Measurements from ENCODE around the gene FHIT. TPM values are rescaled to one million over a fixed set of nuclear protein-coding genes. Genes with fewer than 3 reads are reported as not detected.

Gene FHIT
- total and polyA plus RNA-seq, 10 of the 15 experiments (the other 5 are each of a cell fraction or from before 2014, with no cell fraction given): 4.2 to 14.9 (median 9.4) TPM

DNA sequence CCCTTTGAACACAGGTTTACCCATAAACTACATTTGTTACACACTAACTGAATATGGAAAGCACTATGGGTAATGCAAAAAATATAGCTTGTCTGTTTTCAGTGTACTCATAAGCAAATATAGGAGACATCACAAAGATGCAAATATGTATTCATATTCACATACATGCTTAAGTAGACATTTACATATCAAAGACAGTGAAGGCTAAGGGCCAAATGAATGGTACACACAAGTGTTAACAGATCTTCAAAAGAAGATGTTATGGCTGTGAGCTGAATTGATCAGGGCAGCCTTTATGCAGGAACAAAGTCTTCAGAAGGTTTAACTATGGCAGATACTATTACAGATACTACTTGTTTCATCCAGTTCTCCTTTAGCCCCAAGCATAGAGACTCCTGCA lies 384.1 kb downstream of the FHIT start:
- no peaks in the 10 kb centered on the region for H3K79me2 ChIP-seq (ENCODE audit: control insufficient read depth, insufficient read depth, low read length)
- ChIA-PET SMC1A (ENCODE audit: uncharacterized antibody, unreplicated experiment) (no interaction called here), RAD21 (ENCODE audit: unreplicated experiment) (no interaction called here), CTCF (no interaction called here), POLR2A (no interaction called here)
- in situ Hi-C loops (cut with MboI): no loop called here
- DNase-seq (ENCODE audit: low read depth, low spot score) (no peak), ATAC-seq (no peak), FAIRE-seq (no peak)
- H3K9ac ChIP-seq (ENCODE audit: control insufficient read depth, insufficient read depth, low read length): no peak overlapping the region
- no peak overlapping the region for H2AFZ ChIP-seq (ENCODE audit: control insufficient read depth, low read depth, low read length)
- intact Hi-C loops (cut with micrococcal nuclease; ENCODE audit: unreplicated experiment): no loop called here
- no peak overlapping the region for H3K4me3 ChIP-seq
- H3K4me2 ChIP-seq (ENCODE audit: control insufficient read depth, insufficient read depth): no peak overlapping the region
- H4K20me1 ChIP-seq (ENCODE audit: control insufficient read depth, insufficient read depth): no peaks in the 10 kb centered on the region
- H3K4me1 ChIP-seq (ENCODE audit: control insufficient read depth, insufficient read depth, low read length): no peaks in the 10 kb centered on the region
- H3K36me3 ChIP-seq (ENCODE audit: control insufficient read depth in 2 of 2, insufficient read depth in 2 of 2, low read length in 1 of 2): no peaks in the 10 kb centered on the region
- no TSS peak for BruUV-seq (replicated peaks)
- no peak overlapping the region for H3K27ac ChIP-seq (ENCODE audit: control insufficient read depth, insufficient read depth)
- H3K27me3 ChIP-seq (replicated peaks in 1 of 2; ENCODE audit: control insufficient read depth in 2 of 2, insufficient read depth in 2 of 2, low read length in 1 of 2): no peaks in the 10 kb centered on the region
- no peak for TF ChIP-seq ESRRA (IDR thresholded peaks at IDR 0.05; ENCODE audit: low read length)
- no peak for TF ChIP-seq HDGF (IDR thresholded peaks at IDR 0.05)
- TF ChIP-seq, protein P1, sequence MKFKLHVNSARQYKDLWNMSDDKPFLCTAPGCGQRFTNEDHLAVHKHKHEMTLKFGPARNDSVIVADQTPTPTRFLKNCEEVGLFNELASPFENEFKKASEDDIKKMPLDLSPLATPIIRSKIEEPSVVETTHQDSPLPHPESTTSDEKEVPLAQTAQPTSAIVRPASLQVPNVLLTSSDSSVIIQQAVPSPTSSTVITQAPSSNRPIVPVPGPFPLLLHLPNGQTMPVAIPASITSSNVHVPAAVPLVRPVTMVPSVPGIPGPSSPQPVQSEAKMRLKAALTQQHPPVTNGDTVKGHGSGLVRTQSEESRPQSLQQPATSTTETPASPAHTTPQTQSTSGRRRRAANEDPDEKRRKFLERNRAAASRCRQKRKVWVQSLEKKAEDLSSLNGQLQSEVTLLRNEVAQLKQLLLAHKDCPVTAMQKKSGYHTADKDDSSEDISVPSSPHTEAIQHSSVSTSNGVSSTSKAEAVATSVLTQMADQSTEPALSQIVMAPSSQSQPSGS (IDR thresholded peaks at IDR 0.05; ENCODE audit: low read length): no peak
- TF ChIP-seq, protein P2, sequence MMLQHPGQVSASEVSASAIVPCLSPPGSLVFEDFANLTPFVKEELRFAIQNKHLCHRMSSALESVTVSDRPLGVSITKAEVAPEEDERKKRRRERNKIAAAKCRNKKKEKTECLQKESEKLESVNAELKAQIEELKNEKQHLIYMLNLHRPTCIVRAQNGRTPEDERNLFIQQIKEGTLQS (IDR thresholded peaks at IDR 0.05; ENCODE audit: borderline replicate concordance, extremely low read depth, low read depth, low read length): no peak
- no peak for TF ChIP-seq ETV6 (conservative IDR thresholded peaks at IDR 0.05 in 1 of 2, IDR thresholded peaks at IDR 0.05 in 1 of 2; ENCODE audit: borderline replicate concordance in 1 of 2, low read depth in 1 of 2)
- TF ChIP-seq, protein P3, sequence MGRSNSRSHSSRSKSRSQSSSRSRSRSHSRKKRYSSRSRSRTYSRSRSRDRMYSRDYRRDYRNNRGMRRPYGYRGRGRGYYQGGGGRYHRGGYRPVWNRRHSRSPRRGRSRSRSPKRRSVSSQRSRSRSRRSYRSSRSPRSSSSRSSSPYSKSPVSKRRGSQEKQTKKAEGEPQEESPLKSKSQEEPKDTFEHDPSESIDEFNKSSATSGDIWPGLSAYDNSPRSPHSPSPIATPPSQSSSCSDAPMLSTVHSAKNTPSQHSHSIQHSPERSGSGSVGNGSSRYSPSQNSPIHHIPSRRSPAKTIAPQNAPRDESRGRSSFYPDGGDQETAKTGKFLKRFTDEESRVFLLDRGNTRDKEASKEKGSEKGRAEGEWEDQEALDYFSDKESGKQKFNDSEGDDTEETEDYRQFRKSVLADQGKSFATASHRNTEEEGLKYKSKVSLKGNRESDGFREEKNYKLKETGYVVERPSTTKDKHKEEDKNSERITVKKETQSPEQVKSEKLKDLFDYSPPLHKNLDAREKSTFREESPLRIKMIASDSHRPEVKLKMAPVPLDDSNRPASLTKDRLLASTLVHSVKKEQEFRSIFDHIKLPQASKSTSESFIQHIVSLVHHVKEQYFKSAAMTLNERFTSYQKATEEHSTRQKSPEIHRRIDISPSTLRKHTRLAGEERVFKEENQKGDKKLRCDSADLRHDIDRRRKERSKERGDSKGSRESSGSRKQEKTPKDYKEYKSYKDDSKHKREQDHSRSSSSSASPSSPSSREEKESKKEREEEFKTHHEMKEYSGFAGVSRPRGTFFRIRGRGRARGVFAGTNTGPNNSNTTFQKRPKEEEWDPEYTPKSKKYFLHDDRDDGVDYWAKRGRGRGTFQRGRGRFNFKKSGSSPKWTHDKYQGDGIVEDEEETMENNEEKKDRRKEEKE (IDR thresholded peaks at IDR 0.05): no peak
- TF ChIP-seq EP300 (IDR thresholded peaks at IDR 0.05; ENCODE audit: borderline replicate concordance in 1 of 2, control insufficient read depth in 1 of 2, low read depth in 2 of 2, low read length in 2 of 2): no peak
- no peak for TF ChIP-seq GATAD2B (conservative IDR thresholded peaks at IDR 0.05; ENCODE audit: low read depth)
- no peak for TF ChIP-seq NFIC (IDR thresholded peaks at IDR 0.05; ENCODE audit: low read depth, low read length)
- TF ChIP-seq CBX5 (IDR thresholded peaks at IDR 0.05; ENCODE audit: low read depth): no peak
- no peak for TF ChIP-seq RELA (IDR thresholded peaks at IDR 0.05; ENCODE audit: borderline replicate concordance, partially characterized antibody)
- no peak for TF ChIP-seq ZNF207 (IDR thresholded peaks at IDR 0.05; ENCODE audit: borderline replicate concordance)
- TF ChIP-seq ZNF384 (IDR thresholded peaks at IDR 0.05; ENCODE audit: borderline replicate concordance, low read depth, low read length): no peak
- TF ChIP-seq PML (IDR thresholded peaks at IDR 0.05; ENCODE audit: low read length): no peak
- TF ChIP-seq NR2C1 (IDR thresholded peaks at IDR 0.05): no peak
- TF ChIP-seq, protein P4, sequence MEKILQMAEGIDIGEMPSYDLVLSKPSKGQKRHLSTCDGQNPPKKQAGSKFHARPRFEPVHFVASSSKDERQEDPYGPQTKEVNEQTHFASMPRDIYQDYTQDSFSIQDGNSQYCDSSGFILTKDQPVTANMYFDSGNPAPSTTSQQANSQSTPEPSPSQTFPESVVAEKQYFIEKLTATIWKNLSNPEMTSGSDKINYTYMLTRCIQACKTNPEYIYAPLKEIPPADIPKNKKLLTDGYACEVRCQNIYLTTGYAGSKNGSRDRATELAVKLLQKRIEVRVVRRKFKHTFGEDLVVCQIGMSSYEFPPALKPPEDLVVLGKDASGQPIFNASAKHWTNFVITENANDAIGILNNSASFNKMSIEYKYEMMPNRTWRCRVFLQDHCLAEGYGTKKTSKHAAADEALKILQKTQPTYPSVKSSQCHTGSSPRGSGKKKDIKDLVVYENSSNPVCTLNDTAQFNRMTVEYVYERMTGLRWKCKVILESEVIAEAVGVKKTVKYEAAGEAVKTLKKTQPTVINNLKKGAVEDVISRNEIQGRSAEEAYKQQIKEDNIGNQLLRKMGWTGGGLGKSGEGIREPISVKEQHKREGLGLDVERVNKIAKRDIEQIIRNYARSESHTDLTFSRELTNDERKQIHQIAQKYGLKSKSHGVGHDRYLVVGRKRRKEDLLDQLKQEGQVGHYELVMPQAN (conservative IDR thresholded peaks at IDR 0.05): no peak
- H3K9me3 ChIP-seq (replicated peaks; ENCODE audit: control insufficient read depth, insufficient read depth, low read length): no peaks in the 10 kb centered on the region; the same call in 2 of the 3 replicates
